Measurements from ENCODE around the gene SLC15A5.

The SLC15A5 gene

GRCh38 chr12:16171348-16171747 is 106.1 kb downstream of the SLC15A5 start:
- DNase-seq: no peak

GRCh38 chr12:16168078-16168477 is 109.4 kb downstream of the SLC15A5 start:
- DNase-seq: no peak

GRCh38 chr12:16166563-16167470 is 110.7 kb downstream of the SLC15A5 start:
- DNase-seq: no peak

- DNase-seq: peak; percentile 32
Measured at GRCh38 chr12:16165506-16165905, 112.0 kb downstream of the SLC15A5 start.

GRCh38 chr12:16163901-16164300 is 113.6 kb downstream of the SLC15A5 start:
- no peak for DNase-seq

- DNase-seq: no peak
Measured at GRCh38 chr12:16163146-16163545, 114.3 kb downstream of the SLC15A5 start.

- no peak for DNase-seq
Measured at GRCh38 chr12:16159571-16159970, 117.9 kb downstream of the SLC15A5 start.

- DNase-seq: no peak
Measured at GRCh38 chr12:16158050-16158449, 119.4 kb downstream of the SLC15A5 start.

- DNase-seq: no peak
Measured at GRCh38 chr12:16155938-16156337, 121.5 kb downstream of the SLC15A5 start.

- DNase-seq: no peak
Measured at GRCh38 chr12:16154990-16155389, 122.5 kb downstream of the SLC15A5 start.

GRCh38 chr12:16152885-16153673 is 124.4 kb downstream of the SLC15A5 start:
- DNase-seq: no peak

GRCh38 chr12:16150276-16150675 is 127.2 kb downstream of the SLC15A5 start:
- DNase-seq: no peak

- no peak for DNase-seq
Measured at GRCh38 chr12:16148938-16149337, 128.5 kb downstream of the SLC15A5 start.

All from NCI-H526 treated with DMSO at 0.1 percent for 48 hours (cell line).